Measurements from ENCODE around the gene SEMA6C.
"Not testable (repeated sequence)": the region's sequence is repeated elsewhere in the genome, so short reads cannot be mapped to it uniquely, and the experiment has no call there.

Gene SEMA6C

GRCh38 chr1:151146412-151147131 lies at the start of gene SEMA6C:
SEMA6C (minus strand) TSS chr1:151146631; CDS start chr1:151142621, 4,010 bp downstream.
- DNase-seq: peak; percentile 79
- Mint-ChIP-seq H3K27me3 (peaks cover 19 to 22% of the 10 kb centered on the region in 2 donors), H3K4me3 (peak within 1 kb of the TSS; percentile 84 to 97), H3K9me3 (no peaks in the 10 kb centered on the region), H3K27ac (peak within 1 kb of the TSS; percentile 77), H3K4me1 (peaks cover 24 to 44% of the 10 kb centered on the region in 2 donors), H3K36me3 (no peaks in the 10 kb centered on the region)
- peak; percentile 98 to 99 for ATAC-seq (replicated peaks)

DNA sequence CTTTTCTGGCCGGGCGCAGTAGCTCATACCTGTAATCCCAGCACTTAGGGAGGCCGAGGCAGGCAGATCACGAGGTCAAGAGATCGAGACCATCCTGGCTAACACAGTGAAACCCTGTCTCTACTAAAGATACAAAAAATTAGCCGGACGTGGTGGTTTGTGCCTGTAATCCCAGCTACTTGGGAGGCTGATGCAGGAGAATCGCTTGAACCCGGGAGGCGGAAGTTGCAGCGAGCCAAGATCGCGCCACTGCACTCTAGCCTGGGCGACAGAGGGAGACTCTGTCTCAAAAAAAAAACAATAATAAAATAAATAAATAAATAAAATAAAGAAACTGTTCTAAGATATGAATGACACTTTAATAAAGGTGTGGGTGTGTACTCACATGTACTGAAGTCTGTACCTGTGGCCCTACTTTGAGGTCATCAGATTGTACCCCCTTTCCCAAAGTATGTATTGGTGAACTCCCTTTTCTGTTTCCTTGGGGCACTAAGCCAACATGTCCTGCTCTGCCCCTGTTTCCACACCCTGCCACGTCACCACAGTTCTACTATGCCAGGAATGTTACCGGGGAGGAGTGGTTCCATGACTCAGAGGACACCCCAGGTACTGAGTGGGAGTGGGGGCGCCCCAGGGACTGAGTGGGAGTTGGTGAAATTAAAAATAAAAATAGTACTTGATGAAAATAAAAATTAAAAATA lies 48.6 kb upstream of the SEMA6C start:
- Mint-ChIP-seq H3K27ac (peak overlapping the region; percentile 31), H3K36me3 (peaks cover 13 to 18% of the 10 kb centered on the region in 2 donors), H3K4me1 (peaks cover 17 to 28% of the 10 kb centered on the region in 2 donors)
- not testable (repeated sequence) for H3K27me3 Mint-ChIP-seq; DNase-seq; H3K4me3 Mint-ChIP-seq; ATAC-seq (replicated peaks); H3K9me3 Mint-ChIP-seq

DNA sequence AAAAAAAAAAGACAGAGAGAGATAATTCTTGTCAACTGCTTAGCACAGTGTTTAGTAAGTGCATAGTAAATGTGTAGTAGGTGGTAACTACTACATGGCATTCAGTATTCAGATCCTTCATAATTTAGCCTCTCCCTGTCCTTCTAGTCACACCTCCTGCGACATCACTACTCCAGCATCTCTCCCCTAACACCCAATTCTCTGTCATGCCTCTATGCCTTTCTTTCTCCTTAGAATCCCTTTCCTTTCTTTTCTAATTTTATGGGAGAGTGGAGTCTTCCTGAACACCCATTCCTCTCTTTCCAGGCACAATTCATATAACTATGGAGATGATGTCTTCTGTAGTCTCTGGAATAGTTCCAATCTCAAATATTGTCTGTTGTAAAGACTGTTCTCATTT lies 47.4 kb upstream of the SEMA6C start:
- no peaks in the 10 kb centered on the region for H3K9me3 Mint-ChIP-seq

GRCh38 chr1:151193304-151193703 lies 46.9 kb upstream of the SEMA6C start:
- no peak overlapping the region for H3K4me3 Mint-ChIP-seq
- ATAC-seq (replicated peaks) (no peak), DNase-seq (no peak)
- H3K36me3 Mint-ChIP-seq: peaks cover 2 to 5% of the 10 kb centered on the region in 2 donors
- peaks cover 0 to 3% of the 10 kb centered on the region in 2 donors for H3K27me3 Mint-ChIP-seq
- no peak overlapping the region for H3K27ac Mint-ChIP-seq
- H3K4me1 Mint-ChIP-seq: peaks cover 15 to 27% of the 10 kb centered on the region in 2 donors
- no peaks in the 10 kb centered on the region for H3K9me3 Mint-ChIP-seq

More for the DNA sequence above, 47.4 kb upstream of the SEMA6C start:
- DNase-seq (no peak), ATAC-seq (replicated peaks) (no peak)
- peaks cover 11 to 22% of the 10 kb centered on the region in 2 donors for H3K4me1 Mint-ChIP-seq
- no peak overlapping the region for H3K27ac Mint-ChIP-seq
- peaks cover 0 to 3% of the 10 kb centered on the region in 2 donors for H3K27me3 Mint-ChIP-seq
- H3K36me3 Mint-ChIP-seq: peaks cover 7 to 9% of the 10 kb centered on the region in 2 donors
- H3K4me3 Mint-ChIP-seq: no peak overlapping the region

GRCh38 chr1:151192047-151192446 lies 45.6 kb upstream of the SEMA6C start:
- H3K36me3 Mint-ChIP-seq: peaks cover 2 to 4% of the 10 kb centered on the region in 2 donors
- H3K27ac Mint-ChIP-seq: no peak overlapping the region
- ATAC-seq (replicated peaks) (no peak), DNase-seq (no peak)
- H3K4me3 Mint-ChIP-seq: no peak overlapping the region
- no peaks in the 10 kb centered on the region for H3K9me3 Mint-ChIP-seq
- H3K27me3 Mint-ChIP-seq: peaks cover 0 to 3% of the 10 kb centered on the region in 2 donors
- H3K4me1 Mint-ChIP-seq: peaks cover 16 to 28% of the 10 kb centered on the region in 2 donors

- Mint-ChIP-seq H3K4me3 (peak within 1 kb of the TSS; percentile 90 to 100), H3K9me3 (no peaks in the 10 kb centered on the region), H3K27me3 (peaks cover 0 to 3% of the 10 kb centered on the region in 2 donors), H3K27ac (peak within 1 kb of the TSS; percentile 100), H3K4me1 (peaks cover 16 to 22% of the 10 kb centered on the region in 2 donors), H3K36me3 (peaks cover 8 to 13% of the 10 kb centered on the region in 2 donors)
- DNase-seq (peak; percentile 83), ATAC-seq (replicated peaks) (peak; percentile 95 to 97)
These were observed 43.4 kb upstream of the SEMA6C start, which contains the start of gene VPS72 for GRCh38 chr1:151189637-151190445. VPS72 (minus strand) TSS chr1:151190197; CDS start chr1:151190121, 76 bp downstream.

DNA sequence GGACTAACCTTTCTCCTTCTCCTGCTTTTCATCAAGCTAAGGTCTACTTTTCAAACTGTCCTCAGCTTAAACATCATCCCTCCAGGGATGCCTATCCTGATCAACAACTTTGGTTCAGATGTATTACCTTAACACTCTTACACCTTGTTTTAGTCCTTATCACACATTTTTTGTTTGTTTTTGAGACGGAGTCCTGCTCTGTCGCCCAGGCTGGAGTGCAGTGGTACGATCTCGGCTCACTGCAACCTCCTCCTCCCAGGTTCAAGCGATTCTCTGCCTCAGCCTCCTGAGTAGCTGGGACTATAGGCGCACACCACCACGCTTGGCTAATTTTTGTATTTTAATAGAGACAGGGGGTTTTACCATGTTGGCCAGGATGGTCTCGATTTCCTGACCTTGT lies 42.2 kb upstream of the SEMA6C start:
- H3K4me1 Mint-ChIP-seq: peaks cover 16 to 22% of the 10 kb centered on the region in 2 donors
- H3K9me3 Mint-ChIP-seq: not testable (repeated sequence)

DNA sequence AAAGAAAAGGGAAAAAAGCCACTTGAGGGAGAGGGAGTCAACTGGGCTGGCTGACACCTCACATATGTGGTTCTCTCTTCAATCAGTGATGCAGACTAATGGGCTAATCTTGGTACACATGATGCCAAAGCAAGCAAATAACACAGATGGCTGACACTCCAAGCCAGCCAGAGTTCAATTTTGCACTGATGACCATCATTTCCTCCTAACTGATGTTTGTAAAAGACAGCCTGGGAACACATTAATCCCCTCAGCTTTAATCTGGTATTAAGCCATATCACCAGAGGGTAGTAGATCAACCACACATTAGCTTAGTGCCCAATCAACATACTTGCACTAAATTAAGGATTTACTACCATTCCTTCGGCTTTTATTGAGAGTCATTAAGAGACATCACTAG lies 40.8 kb upstream of the SEMA6C start:
- peaks cover 25 to 31% of the 10 kb centered on the region in 2 donors for H3K36me3 Mint-ChIP-seq
- no peak overlapping the region for H3K27ac Mint-ChIP-seq
- DNase-seq (no peak), ATAC-seq (replicated peaks) (no peak)
- peaks cover 0 to 3% of the 10 kb centered on the region in 2 donors for H3K27me3 Mint-ChIP-seq
- H3K4me3 Mint-ChIP-seq: no peak overlapping the region
- H3K4me1 Mint-ChIP-seq: peaks cover 16 to 22% of the 10 kb centered on the region in 2 donors
- H3K9me3 Mint-ChIP-seq: no peaks in the 10 kb centered on the region

More for the DNA sequence above, 42.2 kb upstream of the SEMA6C start:
- H3K4me3 Mint-ChIP-seq: peak overlapping the region; percentile 90 to 100
- H3K36me3 Mint-ChIP-seq: peaks cover 14 to 18% of the 10 kb centered on the region in 2 donors
- not testable (repeated sequence) for ATAC-seq (replicated peaks); H3K27me3 Mint-ChIP-seq; DNase-seq
- H3K27ac Mint-ChIP-seq: peak overlapping the region; percentile 100

GRCh38 chr1:151184211-151184610 lies 37.8 kb upstream of the SEMA6C start:
- no peak overlapping the region for H3K27ac Mint-ChIP-seq
- H3K4me1 Mint-ChIP-seq: peaks cover 12 to 15% of the 10 kb centered on the region in 2 donors
- DNase-seq: no peak
- ATAC-seq (replicated peaks): no peak
- no peaks in the 10 kb centered on the region for H3K27me3 Mint-ChIP-seq
- no peak overlapping the region for H3K4me3 Mint-ChIP-seq
- H3K36me3 Mint-ChIP-seq: peaks cover 44 to 52% of the 10 kb centered on the region in 2 donors
- no peaks in the 10 kb centered on the region for H3K9me3 Mint-ChIP-seq

GRCh38 chr1:151176514-151177045 lies 30.1 kb upstream of the SEMA6C start:
- H3K27me3 Mint-ChIP-seq: no peaks in the 10 kb centered on the region
- DNase-seq: no peak
- peaks cover 0 to 12% of the 10 kb centered on the region in 2 donors for H3K4me1 Mint-ChIP-seq
- peaks cover 60 to 72% of the 10 kb centered on the region in 2 donors for H3K36me3 Mint-ChIP-seq
- H3K4me3 Mint-ChIP-seq: no peak overlapping the region
- peak overlapping the region; percentile 26 for H3K27ac Mint-ChIP-seq
- ATAC-seq (replicated peaks): no peak
- H3K9me3 Mint-ChIP-seq: no peaks in the 10 kb centered on the region

DNA sequence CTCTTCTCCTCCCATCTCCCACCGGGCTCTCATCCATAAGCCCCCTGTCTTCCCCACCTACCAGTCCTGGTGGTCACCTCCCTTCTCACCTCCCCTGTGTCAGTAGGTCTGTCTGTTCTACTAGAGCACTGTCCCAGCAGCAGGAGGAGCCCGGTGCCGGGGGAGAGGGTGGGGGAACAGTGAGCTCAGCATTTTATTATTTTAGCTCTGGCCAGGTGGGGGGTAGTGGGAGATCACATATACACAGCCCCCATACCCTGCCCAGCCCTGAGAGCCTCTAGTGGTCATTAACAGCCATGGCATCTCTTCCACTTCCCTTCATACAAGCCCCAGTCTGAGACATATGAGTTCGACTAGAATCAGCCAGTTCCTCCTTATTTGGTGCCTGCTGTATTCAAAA lies 29.4 kb upstream of the SEMA6C start, which contains the start of gene TMOD4:
TSS of gene TMOD4 (minus strand) at position 119 of the 400 bp plus-strand sequence. CDS start 1,106 bp downstream, outside the sequence.
- Mint-ChIP-seq H3K9me3 (no peaks in the 10 kb centered on the region), H3K4me3 (no peak within 1 kb of the TSS), H3K36me3 (peaks cover 57 to 69% of the 10 kb centered on the region in 2 donors), H3K27me3 (no peaks in the 10 kb centered on the region), H3K27ac (peak within 1 kb of the TSS; percentile 45), H3K4me1 (peaks cover 0 to 12% of the 10 kb centered on the region in 2 donors)
- DNase-seq (no peak), ATAC-seq (replicated peaks) (peak; percentile 84 to 88)

- Mint-ChIP-seq H3K27me3 (no peaks in the 10 kb centered on the region), H3K9me3 (no peaks in the 10 kb centered on the region), H3K27ac (no peak overlapping the region), H3K4me3 (no peak overlapping the region), H3K4me1 (peaks cover 0 to 12% of the 10 kb centered on the region in 2 donors), H3K36me3 (peaks cover 54 to 67% of the 10 kb centered on the region in 2 donors)
- DNase-seq (no peak), ATAC-seq (replicated peaks) (no peak)
These were observed 28.8 kb upstream of the SEMA6C start for GRCh38 chr1:151175041-151175741.

DNA sequence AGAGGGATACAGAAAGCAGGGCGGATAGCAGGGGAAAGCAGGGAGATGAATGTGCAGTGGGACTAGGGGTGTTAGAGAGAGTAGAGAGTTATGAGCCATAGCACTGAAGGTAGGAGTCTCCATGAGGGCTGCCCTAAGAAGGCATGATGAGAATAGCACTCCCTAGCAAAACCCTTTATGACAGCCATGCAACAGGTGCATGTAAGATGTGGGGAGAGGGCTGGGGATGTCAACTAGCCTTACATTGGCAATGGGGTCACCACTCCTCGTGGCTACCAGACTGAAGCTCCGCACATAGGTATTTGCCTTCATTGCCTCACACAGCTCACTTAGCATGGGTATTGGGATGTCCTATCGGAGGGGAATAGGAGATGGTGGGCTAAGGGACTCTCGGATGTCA lies 24.8 kb upstream of the SEMA6C start:
- Mint-ChIP-seq H3K27ac (no peak overlapping the region), H3K4me3 (no peak overlapping the region), H3K36me3 (peaks cover 55 to 63% of the 10 kb centered on the region in 2 donors), H3K4me1 (peaks cover 12 to 35% of the 10 kb centered on the region in 2 donors), H3K27me3 (no peaks in the 10 kb centered on the region), H3K9me3 (no peaks in the 10 kb centered on the region)
- DNase-seq (no peak), ATAC-seq (replicated peaks) (no peak)

All from stimulated activated naive B cell treated with anti-CD40 and anti-IgM and Interleukin-4, amounts not matched to agents 10 μg/mL and 1 μg/mL and 100 μg/mL, for 72 hours (primary cell).